ENCODE results near the gene NAGLU. TPM values are rescaled to one million over a fixed set of nuclear protein-coding genes. Genes with fewer than 3 reads are reported as not detected.
A peak's percentile ranks its signal among the peaks of the same experiment; 100 is the strongest.
"Not testable (repeated sequence)": the region's sequence is repeated elsewhere in the genome, so short reads cannot be mapped to it uniquely, and the experiment has no call there.

NAGLU gene
- total RNA-seq, 4 donors from 2014 or later, result 16.4 to 30.1 (median 24.1) TPM

- intact Hi-C loops (cut with DNase I; ENCODE audit: low total_unique reads) (loop anchor here (2.0 kb wide), 1 partner anchor 18 kb away; no protein-coding TSS in a partner anchor), in situ Hi-C loops (cut with MboI; ENCODE audit: low sequenced_read_pairs in 4 of 4) (no loop called here)
- TF ChIP-seq CTCF (IDR thresholded peaks at IDR 0.05 in 4 of 5, conservative IDR thresholded peaks at IDR 0.05 in 1 of 5) (peak in 1 of 5 experiments; percentile 34), POLR2A (IDR thresholded peaks at IDR 0.05) (peak; percentile 44 to 64)
- peaks cover 0 to 23% of the 10 kb centered on the region in 2 donors for H3K36me3 ChIP-seq
- no peaks in the 10 kb centered on the region for H3K27me3 ChIP-seq
- no peaks in the 10 kb centered on the region for H3K9me3 ChIP-seq
- DNase-seq (peak; percentile 85 to 87), ATAC-seq (peak; percentile 75 to 79)
- H3K27ac ChIP-seq, result peak overlapping the region; percentile 77 to 95 (median 92)
- peak overlapping the region; percentile 59 to 77 (median 61) for H3K4me3 ChIP-seq
- H3K4me1 ChIP-seq, result peaks cover 6 to 20% of the 10 kb centered on the region in 2 donors
Observed at GRCh38 chr17:42536372-42537155, 523 bp downstream of the NAGLU start.

GRCh38 chr17:42537156-42537805, 1.2 kb downstream of the NAGLU start:
- Histone ChIP-seq H3K36me3 (peaks cover 0 to 28% of the 10 kb centered on the region in 2 donors), H3K27ac (peak overlapping the region; percentile 77 to 95 (median 92)), H3K27me3 (no peaks in the 10 kb centered on the region), H3K4me1 (peaks cover 6 to 20% of the 10 kb centered on the region in 2 donors), H3K4me3 (peak overlapping the region; percentile 59 to 77 (median 61)), H3K9me3 (no peaks in the 10 kb centered on the region)
- intact Hi-C loops (cut with DNase I; ENCODE audit: low total_unique reads) (loop anchor here (2.0 kb wide), 1 partner anchor 18 kb away; no protein-coding TSS in a partner anchor), in situ Hi-C loops (cut with MboI; ENCODE audit: low sequenced_read_pairs in 4 of 4) (no loop called here)
- DNase-seq, result no peak
- no peak for TF ChIP-seq CTCF (IDR thresholded peaks at IDR 0.05 in 4 of 5, conservative IDR thresholded peaks at IDR 0.05 in 1 of 5)
- no peak for TF ChIP-seq POLR2A (IDR thresholded peaks at IDR 0.05)
- ATAC-seq, result no peak

GRCh38 chr17:42537826-42538451, 1.9 kb downstream of the NAGLU start:
- H3K9me3 ChIP-seq, result no peaks in the 10 kb centered on the region
- H3K36me3 ChIP-seq, result peaks cover 0 to 35% of the 10 kb centered on the region in 2 donors
- intact Hi-C loops (cut with DNase I; ENCODE audit: low total_unique reads), result loop anchor here (2.0 kb wide), 1 partner anchor 17 kb away; no protein-coding TSS in a partner anchor
- peak overlapping the region in 1 of 4 donors; percentile 89 for H3K27ac ChIP-seq
- DNase-seq (no peak), ATAC-seq (no peak)
- in situ Hi-C loops (cut with MboI; ENCODE audit: low sequenced_read_pairs in 4 of 4), result no loop called here
- H3K27me3 ChIP-seq, result no peaks in the 10 kb centered on the region
- H3K4me1 ChIP-seq, result peaks cover 6 to 23% of the 10 kb centered on the region in 2 donors
- no peak for TF ChIP-seq POLR2A (IDR thresholded peaks at IDR 0.05)
- no peak for TF ChIP-seq CTCF (IDR thresholded peaks at IDR 0.05 in 4 of 5, conservative IDR thresholded peaks at IDR 0.05 in 1 of 5)
- H3K4me3 ChIP-seq, result no peak overlapping the region

GRCh38 chr17:42538482-42538881, 2.4 kb downstream of the NAGLU start:
- TF ChIP-seq CTCF (IDR thresholded peaks at IDR 0.05 in 4 of 5, conservative IDR thresholded peaks at IDR 0.05 in 1 of 5) (no peak), POLR2A (IDR thresholded peaks at IDR 0.05) (no peak)
- Histone ChIP-seq H3K4me3 (no peak overlapping the region), H3K36me3 (peaks cover 0 to 40% of the 10 kb centered on the region in 2 donors), H3K4me1 (peaks cover 6 to 28% of the 10 kb centered on the region in 2 donors), H3K27ac (no peak overlapping the region), H3K9me3 (no peaks in the 10 kb centered on the region), H3K27me3 (no peaks in the 10 kb centered on the region)
- ATAC-seq, result no peak
- intact Hi-C loops (cut with DNase I; ENCODE audit: low total_unique reads), result no loop called here
- DNase-seq, result no peak
- in situ Hi-C loops (cut with MboI; ENCODE audit: low sequenced_read_pairs in 4 of 4), result no loop called here

GRCh38 chr17:42540558-42540957, 4.5 kb downstream of the NAGLU start:
- DNase-seq; H3K27me3 ChIP-seq; ATAC-seq; H3K27ac ChIP-seq; in situ Hi-C loops (cut with MboI; ENCODE audit: low sequenced_read_pairs in 4 of 4); H3K9me3 ChIP-seq; intact Hi-C loops (cut with DNase I; ENCODE audit: low total_unique reads); H3K4me3 ChIP-seq: not testable (repeated sequence)
- Histone ChIP-seq H3K4me1 (peaks cover 1 to 30% of the 10 kb centered on the region in 2 donors), H3K36me3 (peaks cover 0 to 40% of the 10 kb centered on the region in 2 donors)
